Suprapubic skin (tissue), 4 donors: ENCODE results near the gene MEGF9. TPM values are rescaled to one million over a fixed set of nuclear protein-coding genes. Genes with fewer than 3 reads are reported as not detected.

Experiments
- DNase-seq, 2 donors: peaks; one replicate each; pipeline ENCODE4 v3.0.0-alpha.2; 2019; ENCODE audit warnings: low spot score in 2 of 2
- H3K27ac ChIP-seq: fragments of 200-600 bp; sonication (generic); one replicate; pipeline ENCODE4 v1.5.1; 2019
- H3K27me3 ChIP-seq: fragments of 200-600 bp; sonication (generic); one replicate; pipeline ENCODE4 v1.5.1; 2019
- H3K36me3 ChIP-seq: fragments of 200-600 bp; sonication (generic); one replicate; pipeline ENCODE4 v1.5.1; 2019
- H3K4me1 ChIP-seq: fragments of 200-600 bp; sonication (generic); one replicate; pipeline ENCODE4 v1.5.1; 2019
- H3K4me3 ChIP-seq: fragments of 200-600 bp; sonication (generic); one replicate; pipeline ENCODE4 v1.5.1; 2019; ENCODE audit warnings: mild to moderate bottlenecking
- H3K9me3 ChIP-seq: fragments of 200-600 bp; sonication (generic); one replicate; pipeline ENCODE4 v1.5.1; 2019
- EP300 ChIP-seq: sonication (generic); formaldehyde crosslinking; IDR thresholded peaks from one replicate; pipeline ENCODE4 v1.6.1; 2017; ENCODE audit warnings: antibody characterized with exemption
- POLR2A ChIP-seq, 2 donors: fragments of 450-650 bp; IDR thresholded peaks; one replicate each; pipeline ENCODE4 v1.6.1; 2017; ENCODE audit warnings: antibody characterized with exemption in 2 of 2, mild to moderate bottlenecking in 2 of 2, moderate library complexity in 2 of 2
- POLR2AphosphoS5 ChIP-seq, 3 donors: sonication (generic); formaldehyde crosslinking; IDR thresholded peaks; one replicate each; pipeline ENCODE4 v1.6.1; 2017; ENCODE audit warnings: antibody characterized with exemption in 3 of 3
- WGBS: methylation state at CpG from one replicate; pipeline ENCODE4 v1.1.5; 2018; 5-methylcytosine and 5-hydroxymethylcytosine counted together
- total RNA-seq, 4 donors: library from RNA; depleted of rRNA; stranded (reverse); fragments of >200 nt; gene quantifications; one replicate each; pipeline ENCODE4 v1.1.0, GENCODE V29; 2016
- TF ChIP-seq, protein P1 (sequence below), 2 donors: fragments of 200-600 bp in 1 of 2; fragments of 450-650 bp in 1 of 2; sonication (generic) in 1 of 2; IDR thresholded peaks; one replicate each; pipeline ENCODE4 v1.5.1; 2016 to 2019; ENCODE audit warnings: antibody characterized with exemption in 2 of 2, mild to moderate bottlenecking in 1 of 2, moderate library complexity in 1 of 2

The MEGF9 gene
- total RNA-seq, 4 donors from 2014 or later = 33.6 to 58.1 (median 46.0) TPM

DNA sequence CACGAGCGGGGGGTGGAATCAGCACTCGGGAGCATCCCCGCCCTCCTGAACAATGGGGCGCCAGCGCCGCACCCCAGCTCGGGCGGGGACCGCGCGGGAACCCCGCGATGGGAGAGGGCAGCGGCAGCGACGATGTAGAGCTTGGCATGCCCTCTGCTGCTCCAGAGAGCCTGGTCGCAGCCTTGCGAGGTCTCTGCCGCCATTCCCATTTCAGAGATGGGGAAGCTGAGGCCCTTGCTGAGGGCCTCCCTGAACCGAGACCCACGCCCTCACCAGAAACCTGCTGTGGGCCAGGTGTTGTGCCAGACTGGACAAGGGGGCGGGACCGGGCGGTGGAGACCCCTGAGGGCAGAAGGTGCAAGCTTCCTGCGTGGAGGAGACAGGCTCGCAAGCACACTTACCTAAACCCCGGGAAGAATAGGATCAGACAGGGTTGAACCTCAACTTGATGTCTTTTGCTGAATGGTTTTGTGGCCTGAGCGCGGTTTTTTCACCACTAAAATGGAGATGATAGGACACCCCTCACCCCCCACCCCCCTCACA is 647 bp upstream of the MEGF9 start:
- Histone ChIP-seq H3K9me3 (no peaks in the 10 kb centered on the region), H3K4me1 (peaks cover 44% of the 10 kb centered on the region), H3K36me3 (no peaks in the 10 kb centered on the region), H3K27me3 (no peaks in the 10 kb centered on the region), H3K27ac (peak overlapping the region; percentile 91), H3K4me3 (peak overlapping the region; percentile 84)
- DNase-seq = peak in 1 of 2 donors; percentile 76
- WGBS = 0% methylated on average over 1 of the region's 30 CpGs
- TF ChIP-seq, protein P1, sequence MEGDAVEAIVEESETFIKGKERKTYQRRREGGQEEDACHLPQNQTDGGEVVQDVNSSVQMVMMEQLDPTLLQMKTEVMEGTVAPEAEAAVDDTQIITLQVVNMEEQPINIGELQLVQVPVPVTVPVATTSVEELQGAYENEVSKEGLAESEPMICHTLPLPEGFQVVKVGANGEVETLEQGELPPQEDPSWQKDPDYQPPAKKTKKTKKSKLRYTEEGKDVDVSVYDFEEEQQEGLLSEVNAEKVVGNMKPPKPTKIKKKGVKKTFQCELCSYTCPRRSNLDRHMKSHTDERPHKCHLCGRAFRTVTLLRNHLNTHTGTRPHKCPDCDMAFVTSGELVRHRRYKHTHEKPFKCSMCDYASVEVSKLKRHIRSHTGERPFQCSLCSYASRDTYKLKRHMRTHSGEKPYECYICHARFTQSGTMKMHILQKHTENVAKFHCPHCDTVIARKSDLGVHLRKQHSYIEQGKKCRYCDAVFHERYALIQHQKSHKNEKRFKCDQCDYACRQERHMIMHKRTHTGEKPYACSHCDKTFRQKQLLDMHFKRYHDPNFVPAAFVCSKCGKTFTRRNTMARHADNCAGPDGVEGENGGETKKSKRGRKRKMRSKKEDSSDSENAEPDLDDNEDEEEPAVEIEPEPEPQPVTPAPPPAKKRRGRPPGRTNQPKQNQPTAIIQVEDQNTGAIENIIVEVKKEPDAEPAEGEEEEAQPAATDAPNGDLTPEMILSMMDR (IDR thresholded peaks at IDR 0.05) = no peak
- peak in 2 of 3 donors; percentile 4 to 7 for TF ChIP-seq POLR2AphosphoS5 (IDR thresholded peaks at IDR 0.05)

DNA sequence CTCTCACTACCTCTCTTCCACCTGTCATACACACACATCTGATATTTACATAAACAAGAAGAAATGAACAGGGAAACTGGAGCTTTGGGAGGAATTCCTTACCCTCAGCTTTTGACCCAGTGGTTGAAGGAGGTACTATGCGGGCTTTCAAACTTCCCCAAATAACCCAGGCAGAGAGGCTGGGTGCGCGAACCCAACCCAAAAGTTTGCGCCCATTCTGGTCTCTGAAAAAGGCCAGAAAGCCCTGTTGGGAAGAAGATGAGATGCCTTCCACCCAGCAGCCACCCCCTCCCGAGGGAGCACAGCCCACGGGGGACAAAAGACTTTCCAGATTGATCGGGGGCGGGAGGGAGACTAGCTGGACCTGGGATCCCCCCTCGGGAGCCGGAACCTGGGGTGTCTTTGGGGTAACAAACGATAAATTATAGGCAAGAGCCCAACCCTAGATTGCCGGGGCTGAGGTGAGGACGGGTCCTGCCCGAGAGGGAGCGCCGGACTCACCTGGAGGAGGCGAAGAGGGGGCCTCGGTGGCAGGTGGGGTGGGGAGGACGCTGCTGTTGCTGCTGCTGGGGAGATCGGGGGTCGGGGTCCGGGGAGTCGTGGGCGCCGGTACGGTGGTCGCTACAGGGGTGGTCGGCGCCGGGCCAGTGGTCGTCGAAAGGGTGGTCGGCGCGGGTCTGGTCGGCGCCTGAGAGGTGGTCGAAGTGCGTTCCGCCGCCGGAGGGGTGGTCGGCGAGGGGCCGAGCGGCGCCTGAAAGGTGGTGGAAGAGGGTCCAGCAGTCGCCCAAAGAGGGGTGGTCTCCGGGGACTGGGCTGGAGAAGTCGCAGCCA is 798 bp downstream of the MEGF9 start:
- no peaks in the 10 kb centered on the region for H3K9me3 ChIP-seq
- H3K27ac ChIP-seq = peak overlapping the region; percentile 91
- H3K4me1 ChIP-seq = peaks cover 58% of the 10 kb centered on the region
- TF ChIP-seq EP300 = no peak
- TF ChIP-seq POLR2AphosphoS5 (IDR thresholded peaks at IDR 0.05) = no peak
- TF ChIP-seq, protein P1 (IDR thresholded peaks at IDR 0.05) = peak in 1 of 2 donors; percentile 3
- no peak for TF ChIP-seq POLR2A (IDR thresholded peaks at IDR 0.05)
- H3K36me3 ChIP-seq = no peaks in the 10 kb centered on the region
- no peaks in the 10 kb centered on the region for H3K27me3 ChIP-seq
- peak in 1 of 2 donors; percentile 75 for DNase-seq
- WGBS = 1% methylated on average over 36 of the region's 50 CpGs
- peak overlapping the region; percentile 84 for H3K4me3 ChIP-seq

DNA sequence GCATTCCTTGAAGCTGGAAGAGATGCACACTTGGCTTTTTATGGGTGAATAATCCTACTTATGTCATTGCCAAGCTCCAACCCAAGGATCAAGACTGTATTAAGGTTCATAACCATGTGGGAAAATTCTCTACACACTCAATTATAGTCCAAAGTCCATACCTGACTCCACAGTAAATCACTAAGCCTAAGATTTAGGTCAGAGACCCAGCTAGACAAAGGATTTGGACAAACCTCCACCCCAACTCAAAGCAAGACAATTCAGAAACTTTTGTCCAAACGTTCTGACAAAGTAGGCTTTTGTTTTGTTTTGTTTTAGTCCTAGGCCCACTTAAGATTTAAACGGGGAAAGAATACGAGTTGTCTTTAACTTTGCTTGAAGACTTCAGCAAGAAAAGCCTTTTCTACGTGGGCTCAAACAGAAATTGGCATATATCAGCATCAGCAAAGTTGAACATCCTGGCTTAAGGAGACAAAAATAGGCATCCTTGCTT is 1.7 kb downstream of the MEGF9 start:
- Histone ChIP-seq H3K9me3 (no peaks in the 10 kb centered on the region), H3K4me1 (peaks cover 67% of the 10 kb centered on the region)

GRCh38 chr9:120711841-120712538 is 2.3 kb downstream of the MEGF9 start:
- H3K4me1 ChIP-seq = peaks cover 71% of the 10 kb centered on the region
- H3K36me3 ChIP-seq = no peaks in the 10 kb centered on the region
- 35% methylated on average over 5 of the region's 5 CpGs for WGBS
- no peaks in the 10 kb centered on the region for H3K27me3 ChIP-seq
- no peak for DNase-seq
- H3K9me3 ChIP-seq = no peaks in the 10 kb centered on the region
- H3K4me3 ChIP-seq = peak overlapping the region; percentile 84
- no peak for TF ChIP-seq POLR2AphosphoS5 (IDR thresholded peaks at IDR 0.05)
- no peak for TF ChIP-seq POLR2A (IDR thresholded peaks at IDR 0.05)
- TF ChIP-seq, protein P1 (IDR thresholded peaks at IDR 0.05) = no peak
- no peak for TF ChIP-seq EP300
- H3K27ac ChIP-seq = peak overlapping the region; percentile 91

More for the DNA sequence above, 1.7 kb downstream of the MEGF9 start:
- no peak for DNase-seq
- Histone ChIP-seq H3K27ac (peak overlapping the region; percentile 91), H3K27me3 (no peaks in the 10 kb centered on the region), H3K36me3 (no peaks in the 10 kb centered on the region), H3K4me3 (peak overlapping the region; percentile 84)
- TF ChIP-seq EP300 (no peak), POLR2A (IDR thresholded peaks at IDR 0.05) (no peak), POLR2AphosphoS5 (IDR thresholded peaks at IDR 0.05) (no peak)
- TF ChIP-seq, protein P1 (IDR thresholded peaks at IDR 0.05) = no peak
- WGBS = 21% methylated on average over 4 of the region's 4 CpGs

DNA sequence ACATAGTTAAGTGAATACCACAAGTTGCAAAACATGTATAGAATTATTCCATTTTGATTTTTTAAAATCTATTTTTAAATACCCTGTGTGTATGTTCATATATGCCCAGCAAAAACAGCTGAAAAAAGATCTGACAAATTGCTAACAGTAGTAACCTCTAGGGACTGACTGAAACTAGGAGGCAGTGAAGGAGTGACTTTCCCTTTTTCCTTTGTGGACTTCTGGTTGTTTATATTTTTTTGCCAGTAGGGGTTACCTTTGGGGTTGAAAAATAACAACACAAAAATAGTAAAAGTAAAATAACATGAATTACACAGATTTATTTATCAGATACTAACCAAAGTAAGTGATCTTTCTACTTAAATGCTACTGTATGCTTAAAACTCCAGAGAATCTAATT is 2.9 kb downstream of the MEGF9 start:
- Histone ChIP-seq H3K27me3 (no peaks in the 10 kb centered on the region), H3K4me1 (peaks cover 72% of the 10 kb centered on the region), H3K9me3 (no peaks in the 10 kb centered on the region), H3K4me3 (peak overlapping the region; percentile 84), H3K27ac (peak overlapping the region; percentile 91), H3K36me3 (no peaks in the 10 kb centered on the region)
- no peak for DNase-seq
- TF ChIP-seq EP300 (no peak), POLR2A (IDR thresholded peaks at IDR 0.05) (no peak), POLR2AphosphoS5 (IDR thresholded peaks at IDR 0.05) (no peak)
- TF ChIP-seq, protein P1 (IDR thresholded peaks at IDR 0.05) = no peak
